M059J (cell line): ENCODE measurements around the gene TOGARAM2. TPM values are rescaled to one million over a fixed set of nuclear protein-coding genes. Genes with fewer than 3 reads are reported as not detected.
"Not testable (repeated sequence)": the region's sequence is repeated elsewhere in the genome, so short reads cannot be mapped to it uniquely, and the experiment has no call there.

Experiments
- DNase-seq: peaks from one replicate; pipeline ENCODE4 v3.0.0-alpha.2; 2012; ENCODE audit warnings: low read depth
- total RNA-seq: library from RNA; depleted of rRNA; stranded (reverse); fragments of >200 nt; shearing (Covaris generic); gene quantifications from 2 replicates; pipeline ENCODE4 v1.2.3, GENCODE V29; 2014

TOGARAM2 gene
- total RNA-seq, 1 experiment from 2014 or later: not detected

GRCh38 chr2:28977176-28977875 lies 3.8 kb upstream of the TOGARAM2 start:
- DNase-seq: no peak

- DNase-seq: not testable (repeated sequence)
These were observed 3.1 kb upstream of the TOGARAM2 start for GRCh38 chr2:28978001-28978400.

GRCh38 chr2:28978606-28979005 lies 2.5 kb upstream of the TOGARAM2 start:
- no peak for DNase-seq

- no peak for DNase-seq
These were observed 2.1 kb upstream of the TOGARAM2 start for GRCh38 chr2:28979041-28979440.

- DNase-seq: no peak
These were observed 1.3 kb upstream of the TOGARAM2 start for GRCh38 chr2:28979576-28980366.

- DNase-seq: no peak
These were observed 606 bp upstream of the TOGARAM2 start for GRCh38 chr2:28980368-28981015.

- DNase-seq: no peak
These were observed 700 bp downstream of the TOGARAM2 start for GRCh38 chr2:28981620-28982376.

- no peak for DNase-seq
These were observed 1.4 kb downstream of the TOGARAM2 start for GRCh38 chr2:28982381-28982950.

GRCh38 chr2:28986429-28986828 lies 5.3 kb downstream of the TOGARAM2 start:
- no peak for DNase-seq

GRCh38 chr2:28989973-28990372 lies 8.9 kb downstream of the TOGARAM2 start:
- no peak for DNase-seq

- DNase-seq: no peak
These were observed 9.3 kb downstream of the TOGARAM2 start for GRCh38 chr2:28990445-28990844.

- DNase-seq: no peak
These were observed 9.9 kb downstream of the TOGARAM2 start for GRCh38 chr2:28991021-28991420.

- DNase-seq: no peak
These were observed 10.4 kb downstream of the TOGARAM2 start for GRCh38 chr2:28991460-28991859.

GRCh38 chr2:28993206-28993960 lies 12.3 kb downstream of the TOGARAM2 start:
- no peak for DNase-seq

- no peak for DNase-seq
These were observed 13.0 kb downstream of the TOGARAM2 start for GRCh38 chr2:28994074-28994473.

- no peak for DNase-seq
These were observed 13.6 kb downstream of the TOGARAM2 start for GRCh38 chr2:28994679-28995078.

GRCh38 chr2:28995765-28996750 lies 15.0 kb downstream of the TOGARAM2 start:
- DNase-seq: no peak

- peak; percentile 49 for DNase-seq
These were observed 16.2 kb downstream of the TOGARAM2 start for GRCh38 chr2:28997237-28997846.
